Fibroblast of villous mesenchyme (primary cell): ENCODE data around the gene CASKIN1. TPM values are rescaled to one million over a fixed set of nuclear protein-coding genes. Genes with fewer than 3 reads are reported as not detected.

Experiments
- DNase-seq: peaks from one replicate; pipeline ENCODE4 v3.0.0-alpha.2; 2010; ENCODE audit warnings: low read depth
- H3K4me3 ChIP-seq: 2 replicates; pipeline ENCODE4 v1.5.1; 2011; ENCODE audit warnings: low read depth, mild to moderate bottlenecking, low read length
- CTCF ChIP-seq: IDR thresholded peaks from 2 replicates; pipeline ENCODE4 v1.5.1; 2012; ENCODE audit warnings: low read depth, mild to moderate bottlenecking, low read length; ENCODE audit not compliant: insufficient read depth
- total RNA-seq: library from RNA; depleted of rRNA; stranded (reverse); fragments of >200 nt; gene quantifications from 2 replicates; pipeline ENCODE4 v1.2.3, GENCODE V29; 2012

CASKIN1 gene
- total RNA-seq, 1 donor: 0.86 TPM

GRCh38 chr16:2209258-2210008 lies 13.0 kb upstream of the CASKIN1 start:
- no peak for DNase-seq
- no peak overlapping the region for H3K4me3 ChIP-seq
- TF ChIP-seq CTCF: no peak

- no peak for TF ChIP-seq CTCF
- H3K4me3 ChIP-seq: no peak overlapping the region
- no peak for DNase-seq
Observed at GRCh38 chr16:2208772-2209171, 12.4 kb upstream of the CASKIN1 start.

GRCh38 chr16:2208308-2208707 lies 11.9 kb upstream of the CASKIN1 start:
- no peak overlapping the region for H3K4me3 ChIP-seq
- DNase-seq: no peak
- TF ChIP-seq CTCF: no peak

GRCh38 chr16:2207872-2208271 lies 11.5 kb upstream of the CASKIN1 start:
- no peak overlapping the region for H3K4me3 ChIP-seq
- TF ChIP-seq CTCF: no peak
- no peak for DNase-seq

GRCh38 chr16:2206780-2207433 lies 10.5 kb upstream of the CASKIN1 start:
- H3K4me3 ChIP-seq: no peak overlapping the region
- DNase-seq: peak; percentile 13
- no peak for TF ChIP-seq CTCF

GRCh38 chr16:2206420-2206779 lies 10.0 kb upstream of the CASKIN1 start:
- H3K4me3 ChIP-seq: peak overlapping the region; percentile 92
- DNase-seq: no peak
- no peak for TF ChIP-seq CTCF
